ENCODE results near the gene HJURP. TPM values are rescaled to one million over a fixed set of nuclear protein-coding genes. Genes with fewer than 3 reads are reported as not detected.

HJURP gene
- total RNA-seq, 1 donor from 2014 or later, result under 0.01 TPM

- Histone ChIP-seq H3K27me3 (ENCODE audit: control insufficient read depth, insufficient read depth, low read length) (no peaks in the 10 kb centered on the region), H3K4me3 (ENCODE audit: low read depth, low read length) (no peak overlapping the region), H3K36me3 (ENCODE audit: control insufficient read depth, insufficient read depth, low read length) (no peaks in the 10 kb centered on the region)
- no peak for TF ChIP-seq CTCF (IDR thresholded peaks at IDR 0.05; ENCODE audit: insufficient read depth, low read length, severe bottlenecking)
- no peak for FAIRE-seq
- DNase-seq (ENCODE audit: low read depth), result no peak
Measured at GRCh38 chr2:233823731-233824121, 30.6 kb downstream of the HJURP start.

- FAIRE-seq, result no peak
- no peak for DNase-seq (ENCODE audit: low read depth)
- Histone ChIP-seq H3K27me3 (ENCODE audit: control insufficient read depth, insufficient read depth, low read length) (no peaks in the 10 kb centered on the region), H3K4me3 (ENCODE audit: low read depth, low read length) (no peak overlapping the region), H3K36me3 (ENCODE audit: control insufficient read depth, insufficient read depth, low read length) (no peaks in the 10 kb centered on the region)
- no peak for TF ChIP-seq CTCF (IDR thresholded peaks at IDR 0.05; ENCODE audit: insufficient read depth, low read length, severe bottlenecking)
Measured at GRCh38 chr2:233822781-233823730, 31.3 kb downstream of the HJURP start.

- no peak for TF ChIP-seq CTCF (IDR thresholded peaks at IDR 0.05; ENCODE audit: insufficient read depth, low read length, severe bottlenecking)
- no peak for FAIRE-seq
- Histone ChIP-seq H3K4me3 (ENCODE audit: low read depth, low read length) (no peak overlapping the region), H3K36me3 (ENCODE audit: control insufficient read depth, insufficient read depth, low read length) (no peaks in the 10 kb centered on the region), H3K27me3 (ENCODE audit: control insufficient read depth, insufficient read depth, low read length) (no peaks in the 10 kb centered on the region)
- no peak for DNase-seq (ENCODE audit: low read depth)
Measured at GRCh38 chr2:233822101-233822771, 32.1 kb downstream of the HJURP start.

GRCh38 chr2:233821709-233822100 is 32.6 kb downstream of the HJURP start:
- H3K4me3 ChIP-seq (ENCODE audit: low read depth, low read length), result no peak overlapping the region
- FAIRE-seq (no peak), DNase-seq (ENCODE audit: low read depth) (no peak)
- H3K27me3 ChIP-seq (ENCODE audit: control insufficient read depth, insufficient read depth, low read length), result no peaks in the 10 kb centered on the region
- H3K36me3 ChIP-seq (ENCODE audit: control insufficient read depth, insufficient read depth, low read length), result no peaks in the 10 kb centered on the region
- no peak for TF ChIP-seq CTCF (IDR thresholded peaks at IDR 0.05; ENCODE audit: insufficient read depth, low read length, severe bottlenecking)

- H3K4me3 ChIP-seq (ENCODE audit: low read depth, low read length), result no peak overlapping the region
- no peaks in the 10 kb centered on the region for H3K36me3 ChIP-seq (ENCODE audit: control insufficient read depth, insufficient read depth, low read length)
- DNase-seq (ENCODE audit: low read depth) (no peak), FAIRE-seq (no peak)
- no peaks in the 10 kb centered on the region for H3K27me3 ChIP-seq (ENCODE audit: control insufficient read depth, insufficient read depth, low read length)
- no peak for TF ChIP-seq CTCF (IDR thresholded peaks at IDR 0.05; ENCODE audit: insufficient read depth, low read length, severe bottlenecking)
Measured at GRCh38 chr2:233821196-233821595, 33.1 kb downstream of the HJURP start.
